GM21786 (cell line): ENCODE measurements around the gene MRPL49.
"Not testable (repeated sequence)": the region's sequence is repeated elsewhere in the genome, so short reads cannot be mapped to it uniquely, and the experiment has no call there.

Source experiments
- ATAC-seq: cut with Tn5 transposase; IDR thresholded peaks from one replicate; pipeline ENCODE4 v1.9.1; 2021; ENCODE audit not compliant: unreplicated experiment

MRPL49 gene

DNA sequence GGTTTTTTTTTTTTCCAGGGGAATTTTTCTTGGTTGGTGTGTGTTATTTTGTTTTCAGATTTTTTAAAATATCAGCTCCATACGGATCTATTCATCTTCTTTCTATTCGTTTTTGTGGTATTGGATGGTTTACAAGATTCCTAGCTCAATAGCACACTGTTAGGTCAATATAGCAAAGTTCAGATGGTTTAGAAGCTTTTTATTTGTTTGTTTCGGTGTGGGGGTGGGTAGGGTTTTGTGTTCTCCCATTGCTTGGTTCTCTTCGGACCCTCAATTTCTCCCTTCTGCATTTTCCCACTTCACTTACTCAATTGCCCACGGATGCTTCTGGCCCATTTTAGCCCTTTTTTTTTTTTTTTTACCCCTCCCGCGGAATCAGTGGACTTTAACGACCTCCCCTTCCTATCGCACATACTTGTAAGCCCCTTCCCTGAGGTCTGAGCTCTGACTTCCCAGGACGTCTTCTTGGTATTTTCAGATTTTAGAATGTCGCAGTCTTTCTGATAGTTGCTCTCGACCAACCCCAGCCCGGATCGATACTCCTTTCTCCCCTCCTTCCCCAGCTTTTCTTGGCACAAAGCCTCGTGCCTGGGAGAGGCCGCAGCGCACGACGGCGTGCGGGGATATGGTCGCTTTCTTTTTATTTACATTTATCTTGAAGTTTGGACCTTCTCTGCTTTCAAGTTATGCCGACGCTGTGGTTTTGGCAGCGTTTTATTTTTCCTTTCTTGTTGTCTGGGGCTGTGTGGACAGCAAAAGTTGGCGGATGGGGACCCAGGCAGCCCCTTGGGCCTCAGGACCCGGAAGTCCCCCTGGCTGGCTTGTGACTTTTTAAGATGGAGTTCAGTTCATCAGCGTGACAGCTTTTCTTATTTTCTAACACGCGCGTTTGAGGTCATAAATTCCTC lies 43.5 kb downstream of the MRPL49 start:
- no peak for ATAC-seq

DNA sequence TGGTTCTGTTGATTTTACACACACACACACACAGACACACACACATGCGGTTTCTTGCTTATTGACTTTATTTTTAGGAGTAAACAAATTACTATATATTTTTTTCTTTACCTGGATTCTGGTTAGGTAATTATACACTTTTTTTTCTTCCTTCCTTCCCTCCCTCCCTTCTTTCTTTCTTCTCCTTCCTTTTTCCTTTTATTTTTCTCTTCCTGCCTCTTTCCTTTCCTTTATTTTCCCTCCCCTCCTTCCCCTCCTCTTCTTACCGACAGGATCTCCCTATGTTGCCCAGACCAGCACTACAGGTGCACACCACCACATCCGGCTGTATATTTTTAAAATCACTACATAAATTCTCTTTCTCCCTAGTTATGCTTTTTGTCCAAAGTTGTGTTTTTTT lies 44.8 kb downstream of the MRPL49 start:
- ATAC-seq, result no peak

DNA sequence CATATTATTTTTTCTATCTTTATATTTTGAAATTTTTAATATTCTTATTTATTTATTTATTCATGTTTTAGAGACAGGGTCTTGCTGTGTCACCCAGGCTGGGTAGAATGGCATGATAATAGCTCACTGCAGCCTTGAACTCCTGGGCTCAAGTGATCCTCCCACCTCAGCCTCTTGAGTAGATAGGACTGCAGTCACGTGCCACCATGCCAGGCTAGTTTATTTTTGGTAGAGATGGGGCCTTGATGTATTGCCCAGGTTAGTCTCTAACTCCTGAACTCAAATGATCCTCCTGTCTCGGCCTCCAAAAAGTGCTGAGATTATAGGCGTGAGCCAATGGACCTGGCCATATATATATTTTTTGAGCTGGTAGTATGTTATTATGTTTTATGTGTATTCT lies 45.5 kb downstream of the MRPL49 start:
- ATAC-seq, result no peak

DNA sequence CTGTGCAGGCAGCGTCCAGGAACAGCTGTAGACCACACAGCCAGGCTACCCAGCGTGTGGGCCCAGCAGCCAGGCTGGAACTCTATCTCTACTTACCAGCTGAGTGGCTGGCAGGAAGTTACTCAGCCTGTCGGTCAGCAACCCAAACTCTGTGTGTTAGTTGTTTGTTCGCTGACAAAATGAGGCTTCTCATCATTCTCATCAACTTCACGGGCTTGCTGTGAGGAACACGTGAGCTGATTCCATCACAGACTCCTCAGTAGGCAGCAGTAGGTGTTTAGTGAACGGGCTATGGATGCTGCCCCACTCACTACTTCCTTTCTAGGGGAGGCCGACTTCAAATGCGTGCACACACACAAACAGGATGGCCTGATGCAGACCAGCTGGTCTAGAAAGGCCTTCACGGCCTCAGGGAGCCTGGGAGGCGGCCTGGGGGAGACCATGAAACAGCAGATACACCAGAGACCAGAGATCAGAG lies 47.1 kb downstream of the MRPL49 start:
- no peak for ATAC-seq

DNA sequence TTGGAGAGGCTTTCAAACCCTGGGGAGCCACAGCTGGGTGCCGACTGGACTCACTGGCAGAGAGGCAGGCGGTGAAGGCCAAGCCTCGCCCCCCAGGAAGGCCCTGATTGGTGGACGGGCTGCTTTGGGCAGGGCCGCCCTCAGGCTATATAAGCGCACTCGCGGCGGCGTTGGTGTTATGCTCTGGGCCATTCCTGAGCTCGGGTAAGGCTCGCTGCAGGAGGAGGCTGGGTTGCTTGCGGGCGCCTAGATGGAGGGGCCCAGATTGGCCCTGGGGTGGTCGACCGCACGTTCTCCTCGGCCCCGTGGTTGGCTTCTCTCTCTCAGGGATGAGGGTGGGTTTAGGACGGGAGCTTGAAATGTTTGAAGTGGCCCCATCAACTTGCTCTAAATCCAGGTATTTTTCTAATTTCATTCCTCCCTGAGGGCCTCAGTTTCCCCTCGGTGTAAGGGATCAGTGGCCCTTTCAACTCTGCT lies 48.0 kb downstream of the MRPL49 start, which contains the start of gene SPDYC:
SPDYC (plus strand) TSS at position 176 of the 477 bp plus-strand sequence. CDS start 1,125 bp downstream, outside the sequence.
- ATAC-seq, result no peak

DNA sequence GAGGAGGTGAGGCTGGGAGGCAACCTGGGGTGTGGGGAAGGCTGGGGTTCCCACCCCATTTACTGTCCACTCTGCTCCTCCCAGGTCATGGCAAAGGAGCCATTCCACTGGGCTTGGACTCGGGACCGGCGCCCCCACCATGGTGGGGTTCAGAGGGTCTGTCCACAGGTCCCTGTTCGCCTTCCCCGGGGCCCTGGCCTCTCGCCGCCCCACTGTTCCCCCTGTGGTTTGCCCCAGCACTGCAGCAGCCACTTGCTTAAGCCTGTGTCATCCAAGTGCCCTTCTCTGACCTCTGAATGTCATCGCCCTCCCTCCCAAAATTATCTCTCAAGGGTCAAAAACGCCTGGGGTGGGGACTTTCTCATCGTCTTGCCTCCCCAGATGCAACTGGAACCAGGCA lies 50.5 kb downstream of the MRPL49 start:
- no peak for ATAC-seq

DNA sequence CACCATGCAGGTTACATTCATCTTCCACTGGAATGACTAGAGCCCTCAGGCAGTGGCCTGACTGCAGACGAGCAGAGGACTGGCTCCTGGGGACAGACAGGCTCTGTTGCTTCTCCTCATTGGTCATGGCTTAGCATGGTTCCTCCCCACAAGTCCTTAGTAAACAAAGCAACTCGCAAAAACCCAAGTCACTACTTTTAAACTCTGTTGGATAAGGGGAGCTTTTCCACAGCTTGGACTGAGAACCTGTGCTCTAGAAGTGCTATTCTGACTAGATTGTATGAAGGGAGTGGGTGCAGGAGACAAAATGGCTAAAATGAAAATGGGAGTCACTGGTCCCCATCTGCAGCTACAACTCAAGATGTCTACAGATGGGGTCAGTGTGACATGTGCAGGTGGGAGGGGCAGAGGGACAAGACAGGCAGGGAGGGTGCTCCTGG lies 52.5 kb downstream of the MRPL49 start:
- ATAC-seq, result not testable (repeated sequence)
